Activated naive CD4-positive, alpha-beta T cell treated with anti-CD3 and anti-CD28 coated beads for 36 hours (primary cell): ENCODE measurements around the gene KCNAB2. TPM values are rescaled to one million over a fixed set of nuclear protein-coding genes. Genes with fewer than 3 reads are reported as not detected.

Source experiments
- CTCF ChIA-PET: fragments of 350-600 bp; sonication (Branson Sonifier 250); formaldehyde crosslinking; loops from one replicate; lab custom pipeline; 2021; ENCODE audit warnings: antibody characterized with exemption; lab: Charles Lee
- DNase-seq: peaks from one replicate; pipeline ENCODE4 v3.0.0-alpha.2; 2020
- H3K27ac Mint-ChIP-seq: one replicate; pipeline ENCODE4 v1.8.0; 2021; ENCODE audit warnings: mild to moderate bottlenecking, mixed read lengths
- H3K27me3 Mint-ChIP-seq: one replicate; pipeline ENCODE4 v1.8.0; 2021; ENCODE audit warnings: low read depth, mixed read lengths
- H3K36me3 Mint-ChIP-seq: one replicate; pipeline ENCODE4 v1.8.0; 2021; ENCODE audit warnings: low read depth, mixed read lengths
- H3K4me1 Mint-ChIP-seq: one replicate; pipeline ENCODE4 v1.8.0; 2021; ENCODE audit warnings: low read depth, mixed read lengths
- H3K4me3 Mint-ChIP-seq: one replicate; pipeline ENCODE4 v1.8.0; 2021; ENCODE audit warnings: mild to moderate bottlenecking, moderate library complexity, mixed read lengths
- H3K9me3 Mint-ChIP-seq: one replicate; pipeline ENCODE4 v1.8.0; 2021; ENCODE audit warnings: mixed read lengths
- intact Hi-C: fragments of 100-400 bp; cut with micrococcal nuclease; formaldehyde crosslinking; loops from one replicate; pipeline ENCODE4 v1.15.1; 2023
- total RNA-seq, 2 experiments: library from RNA; stranded (reverse); gene quantifications; one replicate each; pipeline ENCODE4 v1.2.3, GENCODE V29; 2021

The KCNAB2 gene
- total RNA-seq, 2 experiments from 2014 or later: 164 to 166 TPM

GRCh38 chr1:6028042-6028850 is 17.4 kb upstream of the KCNAB2 start:
- Mint-ChIP-seq H3K27ac (peak overlapping the region; percentile 94), H3K36me3 (peaks cover 33% of the 10 kb centered on the region), H3K4me3 (peak overlapping the region; percentile 88), H3K9me3 (no peaks in the 10 kb centered on the region), H3K27me3 (no peaks in the 10 kb centered on the region), H3K4me1 (peaks cover 63% of the 10 kb centered on the region)
- DNase-seq: peak; percentile 82
- CTCF ChIA-PET: interaction anchor here (1.1 to 1.5 kb wide), 2 partner anchors 11 to 364 kb away, joined by 3 read pairs; no protein-coding TSS in a partner anchor
- intact Hi-C loops: loop anchor here (1.0 kb wide), 1 partner anchor 9 kb away; no protein-coding TSS in a partner anchor

DNA sequence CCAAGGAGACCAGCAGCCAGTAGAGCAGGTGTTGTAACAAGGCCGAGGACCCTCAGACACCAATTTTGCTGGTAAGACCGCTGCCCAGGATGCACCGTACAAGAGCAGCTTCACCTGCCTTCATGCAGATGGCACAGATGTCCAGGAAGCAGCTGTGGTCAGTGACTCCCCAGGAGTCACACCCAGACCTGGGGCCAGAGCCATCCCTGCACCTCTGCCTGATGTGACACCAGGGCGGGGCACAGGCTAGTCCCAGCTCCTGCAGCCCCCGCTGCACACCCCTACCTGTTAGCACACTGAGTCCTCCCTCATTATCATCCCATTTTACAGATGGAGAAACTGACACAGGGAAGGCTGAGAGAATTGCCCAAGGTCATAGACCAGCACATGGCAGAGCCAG is 16.3 kb upstream of the KCNAB2 start:
- CTCF ChIA-PET: interaction anchor here (0.8 to 1.1 kb wide), 2 partner anchors 10 to 12 kb away, joined by 3 read pairs; no protein-coding TSS in a partner anchor
- H3K4me1 Mint-ChIP-seq: peaks cover 64% of the 10 kb centered on the region
- H3K4me3 Mint-ChIP-seq: no peak overlapping the region
- H3K27me3 Mint-ChIP-seq: no peaks in the 10 kb centered on the region
- no peaks in the 10 kb centered on the region for H3K9me3 Mint-ChIP-seq
- H3K36me3 Mint-ChIP-seq: peaks cover 33% of the 10 kb centered on the region
- intact Hi-C loops: no loop called here
- no peak for DNase-seq
- peak overlapping the region; percentile 42 for H3K27ac Mint-ChIP-seq

GRCh38 chr1:6030132-6030531 is 15.6 kb upstream of the KCNAB2 start:
- CTCF ChIA-PET: no interaction called here
- intact Hi-C loops: no loop called here

DNA sequence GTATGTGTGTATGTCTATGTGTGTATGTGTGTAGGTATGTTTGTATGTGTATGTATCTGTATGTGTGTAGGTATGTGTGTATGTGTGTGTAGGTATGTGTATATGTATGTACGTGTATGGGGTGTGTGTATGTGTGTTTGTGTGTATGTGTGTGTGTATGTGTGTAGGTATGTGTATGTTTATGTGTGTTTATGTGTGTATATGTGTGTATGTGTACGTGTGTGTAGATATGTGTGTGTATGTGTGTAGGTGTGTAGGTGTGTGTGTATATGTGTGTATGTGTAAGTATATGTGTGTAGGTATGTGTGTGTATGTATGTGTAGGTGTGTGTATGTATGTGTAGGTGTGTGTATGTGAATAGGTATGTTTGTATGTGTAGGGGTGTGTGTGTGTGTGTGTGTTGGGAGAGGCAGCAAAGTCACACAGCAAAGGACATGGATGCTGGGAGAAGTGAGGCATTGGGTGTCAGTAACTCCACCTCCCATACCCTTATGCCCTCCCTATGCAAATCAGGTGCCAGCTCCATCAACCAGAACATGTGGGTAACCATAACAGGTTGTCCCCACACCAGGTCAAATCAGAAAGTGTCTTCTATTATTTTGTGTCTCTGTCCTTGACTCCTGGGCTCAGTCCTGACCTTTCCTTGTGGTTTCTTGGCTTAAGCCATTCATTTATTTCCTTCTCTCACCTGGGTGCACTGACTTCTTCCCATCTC is 15.0 kb upstream of the KCNAB2 start:
- Mint-ChIP-seq H3K27ac (no peak overlapping the region), H3K4me3 (no peak overlapping the region), H3K36me3 (peaks cover 40% of the 10 kb centered on the region), H3K9me3 (no peaks in the 10 kb centered on the region), H3K4me1 (peaks cover 68% of the 10 kb centered on the region), H3K27me3 (no peaks in the 10 kb centered on the region)
- CTCF ChIA-PET: no interaction called here
- intact Hi-C loops: no loop called here
- DNase-seq: no peak

More at GRCh38 chr1:6030132-6030531, 15.6 kb upstream of the KCNAB2 start:
- H3K27ac Mint-ChIP-seq: no peak overlapping the region
- H3K36me3 Mint-ChIP-seq: peaks cover 38% of the 10 kb centered on the region
- peaks cover 67% of the 10 kb centered on the region for H3K4me1 Mint-ChIP-seq
- H3K4me3 Mint-ChIP-seq: no peak overlapping the region
- no peaks in the 10 kb centered on the region for H3K27me3 Mint-ChIP-seq
- no peaks in the 10 kb centered on the region for H3K9me3 Mint-ChIP-seq
- no peak for DNase-seq

- CTCF ChIA-PET: no interaction called here
- H3K9me3 Mint-ChIP-seq: no peaks in the 10 kb centered on the region
These were observed 12.6 kb upstream of the KCNAB2 start for GRCh38 chr1:6033124-6033523.

DNA sequence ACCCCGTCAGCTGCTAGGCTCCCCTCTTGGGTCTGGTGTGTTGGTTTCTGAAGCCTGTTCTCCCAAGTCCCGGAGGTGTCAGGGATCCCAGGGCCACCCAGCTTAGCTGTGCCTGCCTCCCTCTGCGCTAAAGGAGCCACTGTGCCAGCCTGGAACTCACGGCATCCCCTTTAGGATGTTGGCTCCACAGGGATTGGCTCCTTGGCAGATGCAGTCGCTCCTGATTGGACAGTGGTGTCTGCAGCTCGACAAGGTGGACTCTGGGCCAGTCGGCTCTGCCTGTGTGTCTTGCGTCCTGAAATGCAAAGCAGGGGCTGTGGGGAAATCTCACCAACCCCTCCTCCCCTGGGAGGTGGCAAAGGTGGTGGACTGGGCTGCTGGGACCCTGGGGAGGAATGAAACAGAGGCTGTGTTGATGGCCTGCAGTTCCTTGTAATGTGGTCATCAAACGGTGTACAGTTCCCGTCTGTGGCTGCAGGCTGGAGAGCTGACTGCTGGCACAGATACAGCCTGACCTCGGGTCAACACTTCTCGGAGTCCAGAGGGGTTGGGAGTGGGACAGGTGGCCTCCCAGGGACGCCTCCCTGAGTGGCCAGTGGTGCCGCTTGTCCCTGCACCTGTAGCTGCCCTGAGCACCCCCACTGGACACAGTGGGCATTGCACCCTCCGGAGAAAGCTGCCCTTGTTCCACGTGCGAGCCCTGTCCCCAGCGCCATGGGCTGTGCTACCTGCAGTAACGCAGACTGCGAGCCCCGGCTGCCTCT is 11.5 kb upstream of the KCNAB2 start:
- Mint-ChIP-seq H3K36me3 (peaks cover 37% of the 10 kb centered on the region), H3K27me3 (no peaks in the 10 kb centered on the region), H3K9me3 (no peaks in the 10 kb centered on the region), H3K4me3 (no peak overlapping the region), H3K27ac (no peak overlapping the region), H3K4me1 (peaks cover 67% of the 10 kb centered on the region)
- CTCF ChIA-PET: interaction anchor here (1.5 to 1.6 kb wide), 2 partner anchors 10 to 16 kb away, joined by 3 to 4 read pairs; no protein-coding TSS in a partner anchor
- peak; percentile 36 for DNase-seq
- intact Hi-C loops: no loop called here

More at GRCh38 chr1:6033124-6033523, 12.6 kb upstream of the KCNAB2 start:
- Mint-ChIP-seq H3K4me1 (peaks cover 77% of the 10 kb centered on the region), H3K27ac (no peak overlapping the region), H3K27me3 (no peaks in the 10 kb centered on the region), H3K4me3 (no peak overlapping the region), H3K36me3 (peaks cover 44% of the 10 kb centered on the region)
- no peak for DNase-seq
- intact Hi-C loops: no loop called here

DNA sequence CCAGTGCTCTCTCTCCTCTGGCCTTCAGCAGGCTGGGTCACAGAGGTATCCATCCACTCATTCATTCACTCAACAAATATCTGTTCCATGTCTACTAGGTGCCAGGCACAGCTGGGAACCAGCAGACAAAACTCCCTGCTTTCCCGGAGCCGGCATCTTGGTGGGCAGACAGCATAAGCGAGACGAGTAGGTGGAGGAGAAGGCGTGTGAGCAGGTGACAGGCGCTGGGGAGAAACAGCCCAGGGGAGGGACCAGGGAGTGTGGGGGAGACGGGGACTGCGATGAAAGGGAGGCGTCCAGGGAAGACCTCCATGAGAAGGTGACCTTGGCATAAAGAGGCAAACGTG is 11.0 kb upstream of the KCNAB2 start:
- intact Hi-C loops: no loop called here
- Mint-ChIP-seq H3K27ac (no peak overlapping the region), H3K4me1 (peaks cover 62% of the 10 kb centered on the region), H3K9me3 (no peaks in the 10 kb centered on the region), H3K4me3 (no peak overlapping the region), H3K27me3 (no peaks in the 10 kb centered on the region), H3K36me3 (peaks cover 31% of the 10 kb centered on the region)
- no peak for DNase-seq
- CTCF ChIA-PET: interaction anchor here (1.5 to 1.6 kb wide), 2 partner anchors 9 to 16 kb away, joined by 3 to 4 read pairs; no protein-coding TSS in a partner anchor

- peaks cover 27% of the 10 kb centered on the region for H3K36me3 Mint-ChIP-seq
- H3K9me3 Mint-ChIP-seq: no peaks in the 10 kb centered on the region
- no peak overlapping the region for H3K4me3 Mint-ChIP-seq
- no peak for DNase-seq
- CTCF ChIA-PET: interaction anchor here (0.7 to 1.5 kb wide), 3 partner anchors 9 to 48 kb away, joined by 3 read pairs; no protein-coding TSS in a partner anchor
- no peaks in the 10 kb centered on the region for H3K27me3 Mint-ChIP-seq
- peaks cover 56% of the 10 kb centered on the region for H3K4me1 Mint-ChIP-seq
- H3K27ac Mint-ChIP-seq: peak overlapping the region; percentile 21
- intact Hi-C loops: no loop called here
These were observed 10.4 kb upstream of the KCNAB2 start for GRCh38 chr1:6035303-6035702.

DNA sequence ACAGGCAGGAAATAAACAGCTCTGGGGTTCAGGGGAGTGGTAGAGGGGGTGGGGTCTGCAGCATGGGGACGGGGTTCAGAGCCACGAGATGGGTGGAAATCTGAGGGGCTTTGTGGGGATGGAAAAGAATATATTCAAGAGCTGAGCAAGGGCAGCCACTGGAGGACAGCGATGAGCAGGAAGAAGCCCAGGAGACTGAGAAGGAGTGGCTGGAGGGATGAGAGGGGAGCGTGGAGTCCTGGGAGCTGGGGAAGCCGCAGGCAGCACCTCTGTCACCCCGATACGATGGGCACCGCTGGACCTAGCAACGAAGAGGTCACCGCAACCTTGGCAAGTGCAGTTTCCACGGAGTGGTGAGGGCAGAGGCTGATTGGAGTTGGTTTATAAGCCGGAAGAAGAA is 10.0 kb upstream of the KCNAB2 start:
- intact Hi-C loops: no loop called here
- no peaks in the 10 kb centered on the region for H3K27me3 Mint-ChIP-seq
- H3K4me1 Mint-ChIP-seq: peaks cover 52% of the 10 kb centered on the region
- no peak overlapping the region for H3K27ac Mint-ChIP-seq
- peaks cover 23% of the 10 kb centered on the region for H3K36me3 Mint-ChIP-seq
- H3K4me3 Mint-ChIP-seq: no peak overlapping the region
- DNase-seq: no peak
- CTCF ChIA-PET: interaction anchor here (0.7 to 0.8 kb wide), 2 partner anchors 10 to 47 kb away, joined by 3 read pairs; no protein-coding TSS in a partner anchor
- no peaks in the 10 kb centered on the region for H3K9me3 Mint-ChIP-seq

GRCh38 chr1:6037338-6037762 is 8.3 kb upstream of the KCNAB2 start:
- H3K4me1 Mint-ChIP-seq: peaks cover 43% of the 10 kb centered on the region
- no peaks in the 10 kb centered on the region for H3K27me3 Mint-ChIP-seq
- intact Hi-C loops: loop anchor here (1.0 kb wide), 1 partner anchor 9 kb away; no protein-coding TSS in a partner anchor
- no peak overlapping the region for H3K4me3 Mint-ChIP-seq
- DNase-seq: peak; percentile 41
- CTCF ChIA-PET: no interaction called here
- no peaks in the 10 kb centered on the region for H3K9me3 Mint-ChIP-seq
- peaks cover 19% of the 10 kb centered on the region for H3K36me3 Mint-ChIP-seq
- peak overlapping the region; percentile 17 for H3K27ac Mint-ChIP-seq

- intact Hi-C loops: no loop called here
- Mint-ChIP-seq H3K36me3 (peaks cover 22% of the 10 kb centered on the region), H3K27ac (no peak overlapping the region), H3K4me3 (no peak overlapping the region), H3K27me3 (no peaks in the 10 kb centered on the region), H3K9me3 (no peaks in the 10 kb centered on the region), H3K4me1 (peaks cover 32% of the 10 kb centered on the region)
- DNase-seq: no peak
- CTCF ChIA-PET: no interaction called here
These were observed 7.1 kb upstream of the KCNAB2 start for GRCh38 chr1:6038603-6039002.

GRCh38 chr1:6039031-6039430 is 6.7 kb upstream of the KCNAB2 start:
- no peak for DNase-seq
- no peak overlapping the region for H3K27ac Mint-ChIP-seq
- intact Hi-C loops: no loop called here
- H3K9me3 Mint-ChIP-seq: no peaks in the 10 kb centered on the region
- H3K4me1 Mint-ChIP-seq: peaks cover 32% of the 10 kb centered on the region
- no peak overlapping the region for H3K4me3 Mint-ChIP-seq
- peaks cover 22% of the 10 kb centered on the region for H3K36me3 Mint-ChIP-seq
- H3K27me3 Mint-ChIP-seq: no peaks in the 10 kb centered on the region
- CTCF ChIA-PET: interaction anchor here (0.9 kb wide), 1 partner anchor 10 kb away, joined by 3 read pairs; no protein-coding TSS in a partner anchor
